Endothelial cell of umbilical vein (primary cell): ENCODE results near the gene MAML1. TPM values are rescaled to one million over a fixed set of nuclear protein-coding genes. Genes with fewer than 3 reads are reported as not detected.

Experiments used
- BruUV-seq: library from RNA; stranded (reverse); fragments of 400-500 nt; replicated peaks from 2 replicates; lab custom pipeline; 2021; lab: Mats Ljungman, UMichigan
- CTCF ChIA-PET: fragments of 300-600, 350-600 bp; sonication (Branson Sonifier 250); formaldehyde crosslinking; loops from one replicate; lab custom pipeline; 2021; ENCODE audit warnings: antibody characterized with exemption, inconsistent platforms; lab: Charles Lee
- POLR2A ChIA-PET: fragments of 300-600, 350-600 bp; sonication (Branson Sonifier 250); formaldehyde crosslinking; loops from one replicate; lab custom pipeline; 2021; ENCODE audit warnings: antibody characterized with exemption, inconsistent platforms; lab: Charles Lee
- DNase-seq: peaks from one replicate; pipeline ENCODE4 v3.0.0-alpha.2; 2011; ENCODE audit warnings: low read depth, low spot score
- FAIRE-seq: peaks from 2 replicates; lab custom pipeline; 2011; peaks lifted over from hg19 to GRCh38; lab: Jason Lieb, UNC
- H2AFZ ChIP-seq: 2 replicates; pipeline ENCODE4 v1.6.0; 2012; ENCODE audit warnings: low read depth, low read length, control low read depth, inconsistent platforms
- H3K27ac ChIP-seq: 2 replicates; pipeline ENCODE4 v1.5.1; 2011; ENCODE audit warnings: low read depth, mild to moderate bottlenecking, control low read depth, low read length, moderate library complexity; ENCODE audit not compliant: insufficient read depth
- H3K27me3 ChIP-seq, 2 experiments: 2 replicates each; pipeline versions ENCODE4 v1.6.0 to v1.6.1; 2011; ENCODE audit warnings: low read length in 2 of 2, mixed read lengths in 1 of 2; ENCODE audit not compliant: control insufficient read depth in 2 of 2, insufficient read depth in 2 of 2
- H3K36me3 ChIP-seq, 2 experiments: 2 replicates in 1 of 2; 3 replicates in 1 of 2; pipeline ENCODE4 v1.5.1; 2011; ENCODE audit warnings: low read length in 2 of 2, mild to moderate bottlenecking in 1 of 2, moderate library complexity in 1 of 2; ENCODE audit not compliant: control insufficient read depth in 2 of 2, insufficient read depth in 2 of 2; ENCODE audit errors: extremely low read depth in 1 of 2
- H3K4me1 ChIP-seq: 3 replicates; pipeline ENCODE4 v1.5.1; 2011; ENCODE audit warnings: mild to moderate bottlenecking, low read length; ENCODE audit not compliant: control insufficient read depth, insufficient read depth; ENCODE audit errors: extremely low read depth
- H3K4me2 ChIP-seq: 2 replicates; pipeline ENCODE4 v1.6.1; 2011; ENCODE audit warnings: low read length, control low read depth, mixed read lengths; ENCODE audit not compliant: insufficient read depth
- H3K4me3 ChIP-seq, 3 experiments: fragments of 200-600 bp in 1 of 3; sonication (generic), shearing (Covaris generic) in 1 of 3; replicated peaks in 1 of 3; 2 replicates each; pipeline ENCODE4 v1.5.1; 2011 to 2016; ENCODE audit warnings: control low read depth in 3 of 3, low read length in 3 of 3, mild to moderate bottlenecking in 2 of 3, inconsistent platforms in 1 of 3, low read depth in 1 of 3, moderate library complexity in 1 of 3; ENCODE audit not compliant: insufficient read depth in 1 of 3
- H3K79me2 ChIP-seq: 2 replicates; pipeline ENCODE4 v1.6.0; 2012; ENCODE audit warnings: low read length, inconsistent platforms; ENCODE audit not compliant: control insufficient read depth, insufficient read depth
- H3K9ac ChIP-seq: replicated peaks from 2 replicates; pipeline ENCODE3; 2011; ENCODE audit warnings: low read length, control low read depth; ENCODE audit not compliant: insufficient read depth; ENCODE audit errors: extremely low read depth
- H3K9me1 ChIP-seq: replicated peaks from 3 replicates; pipeline ENCODE4 v1.6.0; 2011; ENCODE audit warnings: mild to moderate bottlenecking, low read length; ENCODE audit not compliant: control insufficient read depth, insufficient read depth; ENCODE audit errors: extremely low read depth
- H3K9me3 ChIP-seq: replicated peaks from 2 replicates; pipeline ENCODE4 v1.5.1; 2012; ENCODE audit warnings: low read length, inconsistent platforms; ENCODE audit not compliant: control insufficient read depth, insufficient read depth
- H4K20me1 ChIP-seq: replicated peaks from 2 replicates; pipeline ENCODE3; 2011; ENCODE audit warnings: mild to moderate bottlenecking, low read length; ENCODE audit not compliant: control insufficient read depth, insufficient read depth; ENCODE audit errors: extremely low read depth
- EZH2 ChIP-seq: IDR thresholded peaks from 2 replicates; pipeline ENCODE4 v1.6.1; 2012; ENCODE audit warnings: borderline replicate concordance, low read depth, mild to moderate bottlenecking, moderate library complexity, low read length, inconsistent platforms; ENCODE audit not compliant: severe bottlenecking
- FOS ChIP-seq: IDR thresholded peaks from 2 replicates; pipeline ENCODE4 v1.6.1; 2011; ENCODE audit warnings: mild to moderate bottlenecking, low read length, moderate library complexity, borderline replicate concordance; ENCODE audit not compliant: insufficient read depth
- GATA2 ChIP-seq: IDR thresholded peaks from 2 replicates; pipeline ENCODE4 v1.7.0; 2011; ENCODE audit warnings: low read depth, mild to moderate bottlenecking, moderate library complexity, mixed read lengths, low read length; ENCODE audit not compliant: insufficient read length, insufficient read depth
- JUN ChIP-seq: IDR thresholded peaks from 2 replicates; pipeline ENCODE4 v1.6.1; 2011; ENCODE audit warnings: borderline replicate concordance, low read depth; ENCODE audit not compliant: insufficient read length, insufficient read depth
- MYC ChIP-seq: IDR thresholded peaks from one replicate; pipeline ENCODE4 v1.6.1; 2011; ENCODE audit warnings: mild to moderate bottlenecking, low read depth, low read length
- POLR2A ChIP-seq: IDR thresholded peaks from 2 replicates; pipeline ENCODE4 v1.6.1; 2012; ENCODE audit warnings: low read depth, mild to moderate bottlenecking, control low read depth, low read length
- POLR2AphosphoS5 ChIP-seq: IDR thresholded peaks from 2 replicates; pipeline ENCODE4 v1.6.1; 2012; ENCODE audit warnings: low read depth, mild to moderate bottlenecking, control low read depth, low read length, moderate library complexity; ENCODE audit not compliant: insufficient read depth
- dilution Hi-C: fragments of 300-500 bp; cut with MboI; formaldehyde crosslinking; loops from one replicate; pipeline ENCODE4 v1.15.0; 2019; ENCODE audit warnings: low sequenced_read_pairs; ENCODE audit not compliant: extremely low pct_ligation_motif_present
- intact Hi-C: fragments of 100-400 bp; cut with micrococcal nuclease; formaldehyde crosslinking; loops from one replicate; pipeline ENCODE4 v1.10.0; 2022
- polyA plus RNA-seq, 4 experiments: library from polyadenylated mRNA; depleted of rRNA in 3 of 4; stranded (reverse) in 3 of 4; unstranded in 1 of 4; fragments of >200 nt; gene quantifications; 2 replicates each; pipeline versions ENCODE4 v1.2.1 to v1.2.3, GENCODE V29; 2011 to 2012; ENCODE audit warnings: missing spikeins in 1 of 4
- total RNA-seq: library from RNA; stranded (reverse); gene quantifications from 2 replicates; pipeline ENCODE4 v1.2.3, GENCODE V29; 2021
- TF ChIP-seq, protein P1 (sequence below): IDR thresholded peaks from 2 replicates; pipeline ENCODE4 v1.6.1; 2011; ENCODE audit not compliant: insufficient read depth, insufficient read length
- TF ChIP-seq, protein P2 (sequence below), 2 donors: IDR thresholded peaks; 1 replicate in 1 of 2; 2 replicates in 1 of 2; pipeline ENCODE4 v1.5.1; 2011; ENCODE audit warnings: low read length in 2 of 2, mild to moderate bottlenecking in 2 of 2, moderate library complexity in 2 of 2, control low read depth in 1 of 2, inconsistent platforms in 1 of 2, low read depth in 1 of 2; ENCODE audit not compliant: insufficient read depth in 1 of 2; ENCODE audit errors: extremely low read depth in 1 of 2

Gene MAML1
- total and polyA plus RNA-seq, 2 donors (not counting 3 experiments of a cell fraction or from before 2014, with no cell fraction given), result 12.4 to 29.0 TPM

DNA sequence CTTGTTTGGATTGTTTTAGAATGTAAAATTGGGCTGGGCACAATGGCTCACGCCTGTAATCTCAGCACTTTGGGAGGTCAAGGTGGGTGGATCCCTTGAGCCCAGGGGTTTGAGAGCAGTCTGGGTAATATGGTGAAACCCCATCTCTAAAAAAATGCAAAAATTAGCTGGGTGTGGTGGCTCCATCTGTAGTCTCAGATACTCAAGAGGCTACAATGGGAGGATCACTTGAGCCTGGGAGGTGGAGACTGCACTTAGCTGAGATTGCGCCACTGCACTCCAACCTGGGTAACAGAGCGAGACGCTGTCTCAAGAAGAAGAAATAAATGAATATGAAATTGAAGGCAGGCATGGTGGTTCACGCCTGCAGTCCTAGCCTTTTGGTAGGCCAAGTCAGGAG lies 21.3 kb downstream of the MAML1 start:
- ChIA-PET CTCF (interaction anchor here (2.3 kb wide), 1 partner anchor 10 kb away, joined by 15 read pairs; no protein-coding TSS in a partner anchor), POLR2A (interaction anchor here (0.7 kb wide), 1 partner anchor 8 kb away, joined by 5 read pairs; no protein-coding TSS in a partner anchor)
- Histone ChIP-seq H3K27me3 (no peaks in the 10 kb centered on the region), H3K4me2 (no peak overlapping the region), H3K27ac (no peak overlapping the region), H4K20me1 (peaks cover under 1% of the 10 kb centered on the region), H2AFZ (no peak overlapping the region), H3K9ac (no peak overlapping the region), H3K9me3 (no peaks in the 10 kb centered on the region), H3K36me3 (peaks cover 0 to 4% of the 10 kb centered on the region in 2 experiments), H3K9me1 (no peaks in the 10 kb centered on the region), H3K4me3 (no peak overlapping the region), H3K4me1 (no peaks in the 10 kb centered on the region), H3K79me2 (peaks cover 64% of the 10 kb centered on the region)
- DNase-seq, result no peak
- TF ChIP-seq EZH2 (no peak), JUN (no peak), GATA2 (no peak), POLR2A (no peak), FOS (no peak), MYC (no peak), POLR2AphosphoS5 (no peak)
- TF ChIP-seq, protein P1, sequence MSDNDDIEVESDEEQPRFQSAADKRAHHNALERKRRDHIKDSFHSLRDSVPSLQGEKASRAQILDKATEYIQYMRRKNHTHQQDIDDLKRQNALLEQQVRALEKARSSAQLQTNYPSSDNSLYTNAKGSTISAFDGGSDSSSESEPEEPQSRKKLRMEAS, result no peak
- TF ChIP-seq, protein P2, sequence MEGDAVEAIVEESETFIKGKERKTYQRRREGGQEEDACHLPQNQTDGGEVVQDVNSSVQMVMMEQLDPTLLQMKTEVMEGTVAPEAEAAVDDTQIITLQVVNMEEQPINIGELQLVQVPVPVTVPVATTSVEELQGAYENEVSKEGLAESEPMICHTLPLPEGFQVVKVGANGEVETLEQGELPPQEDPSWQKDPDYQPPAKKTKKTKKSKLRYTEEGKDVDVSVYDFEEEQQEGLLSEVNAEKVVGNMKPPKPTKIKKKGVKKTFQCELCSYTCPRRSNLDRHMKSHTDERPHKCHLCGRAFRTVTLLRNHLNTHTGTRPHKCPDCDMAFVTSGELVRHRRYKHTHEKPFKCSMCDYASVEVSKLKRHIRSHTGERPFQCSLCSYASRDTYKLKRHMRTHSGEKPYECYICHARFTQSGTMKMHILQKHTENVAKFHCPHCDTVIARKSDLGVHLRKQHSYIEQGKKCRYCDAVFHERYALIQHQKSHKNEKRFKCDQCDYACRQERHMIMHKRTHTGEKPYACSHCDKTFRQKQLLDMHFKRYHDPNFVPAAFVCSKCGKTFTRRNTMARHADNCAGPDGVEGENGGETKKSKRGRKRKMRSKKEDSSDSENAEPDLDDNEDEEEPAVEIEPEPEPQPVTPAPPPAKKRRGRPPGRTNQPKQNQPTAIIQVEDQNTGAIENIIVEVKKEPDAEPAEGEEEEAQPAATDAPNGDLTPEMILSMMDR (IDR thresholded peaks at IDR 0.05; ENCODE audit: extremely low read depth in 1 of 2, insufficient read depth in 1 of 2, low read depth in 1 of 2, low read length in 2 of 2), result no peak
- dilution Hi-C loops (no loop called here), intact Hi-C loops (no loop called here)
- no TSS peak for BruUV-seq
- FAIRE-seq, result no peak
